Lower lobe of right lung (tissue), 2 donors: ENCODE measurements around the gene DGKA. TPM values are rescaled to one million over a fixed set of nuclear protein-coding genes. Genes with fewer than 3 reads are reported as not detected.
"Not testable (repeated sequence)": the region's sequence is repeated elsewhere in the genome, so short reads cannot be mapped to it uniquely, and the experiment has no call there.

Source experiments
- ATAC-seq, 2 donors: fragments of 200-7000 bp; cut with Tn5 transposase; one replicate each; pipeline ENCODE4 v1.9.1; 2020 to 2022; ENCODE audit warnings: mild to moderate bottlenecking in 2 of 2, moderate library complexity in 2 of 2
- DNase-seq: peaks from one replicate; pipeline ENCODE4 v3.0.0-alpha.2; 2020
- H3K27ac ChIP-seq: fragments of 200-600 bp; one replicate; pipeline ENCODE4 v1.8.0; 2022
- H3K27me3 ChIP-seq: fragments of 200-600 bp; one replicate; pipeline ENCODE4 v1.8.0; 2022; ENCODE audit warnings: low read depth
- H3K36me3 ChIP-seq: fragments of 200-600 bp; one replicate; pipeline ENCODE4 v1.8.0; 2022; ENCODE audit warnings: mild to moderate bottlenecking
- H3K4me1 ChIP-seq: fragments of 200-600 bp; one replicate; pipeline ENCODE4 v1.8.0; 2022
- H3K4me3 ChIP-seq: fragments of 200-600 bp; one replicate; pipeline ENCODE4 v1.8.0; 2022; ENCODE audit warnings: mild to moderate bottlenecking
- H3K9me3 ChIP-seq: fragments of 200-600 bp; one replicate; pipeline ENCODE4 v1.8.0; 2022
- CTCF ChIP-seq: fragments of 200-600 bp; IDR thresholded peaks from one replicate; pipeline ENCODE4 v1.8.0; 2022; ENCODE audit warnings: antibody characterized with exemption, mild to moderate bottlenecking
- intact Hi-C: fragments of 100-400 bp; cut with DNase I; formaldehyde crosslinking; loops from one replicate; pipeline ENCODE4 v1.11.0; 2022
- total RNA-seq: library from RNA; stranded (reverse); fragmentation: NEBNext Ultra II Directional; extraction: Animal tissue kit (Norgen Biotek cat#: 25700); gene quantifications from one replicate; pipeline ENCODE4 v1.2.1, GENCODE V29; 2021
- donor health status: DM: no; HTN: yes; CAD: no; lungs with severe emphysema.

Gene DGKA
- total RNA-seq, 1 donor from 2014 or later, result 35.3 TPM

- H3K36me3 ChIP-seq, result peaks cover 77% of the 10 kb centered on the region
- intact Hi-C loops, result no loop called here
- no peaks in the 10 kb centered on the region for H3K27me3 ChIP-seq
- no peak for DNase-seq
- no peak overlapping the region for H3K27ac ChIP-seq
- H3K9me3 ChIP-seq, result no peaks in the 10 kb centered on the region
- ATAC-seq, result no peak
- H3K4me1 ChIP-seq, result peaks cover 5% of the 10 kb centered on the region
- TF ChIP-seq CTCF, result no peak
- no peak overlapping the region for H3K4me3 ChIP-seq
Measured at GRCh38 chr12:55984861-55985260, 53.9 kb downstream of the DGKA start.

DNA sequence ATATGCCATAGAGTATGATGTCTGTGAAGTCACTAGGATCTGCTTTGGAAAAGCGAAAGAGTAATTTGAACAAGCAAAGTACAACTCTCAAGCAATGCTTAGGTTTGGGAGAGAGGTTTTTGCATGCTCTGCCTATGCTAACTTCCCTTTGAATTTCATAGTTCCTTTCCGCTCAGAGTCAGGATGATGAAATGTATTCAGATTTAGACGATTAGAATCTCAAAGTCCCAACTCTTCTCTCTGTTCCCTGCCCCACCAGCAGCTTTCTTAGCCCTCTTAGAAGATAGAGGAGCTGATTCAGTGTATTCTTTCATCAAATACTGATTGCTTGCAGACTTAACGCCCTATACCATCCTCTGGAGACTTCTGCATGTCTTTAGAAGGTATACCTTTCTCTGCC is 54.4 kb downstream of the DGKA start:
- no peak overlapping the region for H3K27ac ChIP-seq
- no peaks in the 10 kb centered on the region for H3K27me3 ChIP-seq
- no peak for TF ChIP-seq CTCF
- ATAC-seq, result no peak
- H3K36me3 ChIP-seq, result peaks cover 81% of the 10 kb centered on the region
- DNase-seq, result no peak
- no peaks in the 10 kb centered on the region for H3K9me3 ChIP-seq
- peaks cover 5% of the 10 kb centered on the region for H3K4me1 ChIP-seq
- intact Hi-C loops, result no loop called here
- H3K4me3 ChIP-seq, result no peak overlapping the region

DNA sequence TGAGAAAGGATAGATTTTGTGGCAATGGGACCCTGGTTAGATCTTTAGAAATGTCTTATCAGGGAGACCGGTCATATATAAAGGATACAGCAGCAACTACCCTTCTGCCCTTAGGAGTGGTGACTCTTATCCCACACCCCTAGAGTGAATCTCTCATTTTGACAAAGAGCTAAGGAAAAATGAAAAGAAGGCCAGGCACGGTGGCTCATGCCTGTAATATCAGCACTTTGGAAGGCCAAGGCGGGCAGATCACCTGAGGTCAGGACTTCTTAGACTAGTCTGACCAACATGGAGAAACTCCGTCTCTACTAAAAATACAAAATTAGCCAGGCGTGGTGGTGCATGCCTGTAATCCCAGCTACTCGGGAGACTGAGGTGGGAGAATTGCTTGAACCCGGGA is 55.0 kb downstream of the DGKA start:
- peaks cover 81% of the 10 kb centered on the region for H3K36me3 ChIP-seq
- H3K27ac ChIP-seq, DNase-seq, H3K9me3 ChIP-seq, H3K4me1 ChIP-seq, ATAC-seq, intact Hi-C loops, H3K27me3 ChIP-seq, H3K4me3 ChIP-seq: not testable (repeated sequence)

- Histone ChIP-seq H3K9me3 (no peaks in the 10 kb centered on the region), H3K27ac (no peak overlapping the region), H3K4me3 (no peak overlapping the region), H3K4me1 (peaks cover 3% of the 10 kb centered on the region), H3K27me3 (no peaks in the 10 kb centered on the region), H3K36me3 (peaks cover 88% of the 10 kb centered on the region)
- TF ChIP-seq CTCF, result no peak
- intact Hi-C loops, result no loop called here
- no peak for DNase-seq
- ATAC-seq, result no peak
Measured at GRCh38 chr12:55991110-55991509, 60.1 kb downstream of the DGKA start.

DNA sequence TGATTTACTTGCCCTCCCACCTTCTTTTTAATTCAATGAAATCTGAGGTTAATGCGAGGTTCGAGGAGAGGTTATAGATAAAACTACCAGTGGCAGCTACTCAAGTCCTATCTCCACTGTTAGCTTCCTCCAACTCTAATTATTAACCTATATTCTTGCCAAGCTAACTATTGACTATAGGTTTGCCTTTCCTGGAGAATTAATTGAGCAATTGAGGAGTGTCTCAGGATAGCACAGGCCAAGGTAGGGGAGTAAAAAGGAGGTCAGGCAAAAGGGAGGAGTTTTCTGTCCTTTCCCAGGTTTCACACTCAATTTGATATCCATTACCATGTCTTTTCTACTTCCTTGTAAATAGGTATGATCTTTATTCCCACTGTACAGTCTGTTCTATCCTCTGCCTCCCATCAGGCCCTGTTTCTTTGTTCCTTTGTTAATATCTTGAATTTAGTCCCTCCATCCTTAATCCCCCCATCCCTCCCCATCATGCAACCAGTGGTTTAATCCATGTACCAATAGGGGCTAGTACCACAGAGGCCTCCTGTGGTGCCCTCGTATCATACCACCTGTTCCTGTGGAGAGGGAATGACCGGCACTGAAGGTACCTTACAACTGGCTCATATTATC is 62.4 kb downstream of the DGKA start:
- peaks cover 15% of the 10 kb centered on the region for H3K4me1 ChIP-seq
- no peaks in the 10 kb centered on the region for H3K9me3 ChIP-seq
- peaks cover 66% of the 10 kb centered on the region for H3K36me3 ChIP-seq
- no peak overlapping the region for H3K4me3 ChIP-seq
- no peak for TF ChIP-seq CTCF
- H3K27me3 ChIP-seq, result no peaks in the 10 kb centered on the region
- no peak overlapping the region for H3K27ac ChIP-seq
- intact Hi-C loops, result no loop called here
- no peak for DNase-seq
- no peak for ATAC-seq

DNA sequence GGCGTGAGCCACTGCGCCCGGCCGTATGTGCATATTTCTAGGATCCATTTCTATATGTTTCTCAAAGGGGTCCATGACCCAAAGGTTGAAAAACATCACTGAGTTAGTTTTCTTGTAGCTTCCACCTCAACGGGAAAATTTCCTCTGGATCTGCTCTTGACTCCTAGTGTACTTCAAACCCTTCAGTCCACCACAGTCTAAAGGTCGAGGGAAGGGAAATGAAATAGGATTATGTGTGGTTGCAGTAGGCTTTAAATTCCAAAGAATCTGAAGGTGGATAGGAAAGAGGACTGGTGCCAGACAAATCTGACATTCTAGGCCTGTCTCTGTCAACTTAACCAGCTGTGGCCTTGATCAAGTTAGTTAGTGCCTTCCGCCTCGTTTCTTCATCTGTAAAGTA is 64.4 kb downstream of the DGKA start:
- no peak for TF ChIP-seq CTCF
- Histone ChIP-seq H3K27ac (no peak overlapping the region), H3K9me3 (no peaks in the 10 kb centered on the region), H3K4me1 (peaks cover 15% of the 10 kb centered on the region), H3K27me3 (no peaks in the 10 kb centered on the region), H3K4me3 (no peak overlapping the region), H3K36me3 (peaks cover 45% of the 10 kb centered on the region)
- no peak for ATAC-seq
- intact Hi-C loops, result no loop called here
- DNase-seq, result no peak
